Stimulated activated CD4-positive, alpha-beta T cell treated with anti-CD3 and anti-CD28 coated beads, TNF-alpha, amount 100 ng/mL, for 1 hour (primary cell): ENCODE measurements around the gene RBM25.
"Not testable (repeated sequence)": the region's sequence is repeated elsewhere in the genome, so short reads cannot be mapped to it uniquely, and the experiment has no call there.

Source experiments
- DNase-seq, 3 donors: peaks; one replicate each; pipeline ENCODE4 v3.0.0-alpha.2; 2020; ENCODE audit warnings: low read depth in 3 of 3, low spot score in 1 of 3

The RBM25 gene

GRCh38 chr14:73168691-73169090 is 110.4 kb downstream of the RBM25 start:
- DNase-seq: no peak

GRCh38 chr14:73169855-73170254 is 111.5 kb downstream of the RBM25 start:
- DNase-seq: not testable (repeated sequence)

GRCh38 chr14:73170686-73171085 is 112.4 kb downstream of the RBM25 start:
- no peak for DNase-seq

- no peak for DNase-seq
These were observed 114.2 kb downstream of the RBM25 start for GRCh38 chr14:73172500-73172899.

GRCh38 chr14:73173092-73173735 is 114.9 kb downstream of the RBM25 start:
- no peak for DNase-seq
